H1 (cell line): ENCODE results near the gene FAM90A1.
"Not testable (repeated sequence)": the region's sequence is repeated elsewhere in the genome, so short reads cannot be mapped to it uniquely, and the experiment has no call there.

Experiments
- CTCF ChIP-seq, 3 experiments: IDR thresholded peaks; 1 replicate in 2 of 3; 2 replicates in 1 of 3; pipeline versions ENCODE4 v1.5.1 to v1.6.1; 2011; ENCODE audit warnings: low read length in 3 of 3, mild to moderate bottlenecking in 3 of 3, inconsistent platforms in 2 of 3, low read depth in 1 of 3, moderate library complexity in 1 of 3; ENCODE audit not compliant: insufficient read depth in 1 of 3; ENCODE audit errors: control extremely low read depth in 1 of 3
- POLR2AphosphoS5 ChIP-seq: IDR thresholded peaks from 2 replicates; pipeline ENCODE4 v1.6.1; 2011; ENCODE audit warnings: low read depth, low read length
- RFX5 ChIP-seq: IDR thresholded peaks from 2 replicates; pipeline ENCODE4 v1.6.1; 2011; ENCODE audit warnings: low read depth, low read length, improper control_type of control experiment, borderline replicate concordance

DNA sequence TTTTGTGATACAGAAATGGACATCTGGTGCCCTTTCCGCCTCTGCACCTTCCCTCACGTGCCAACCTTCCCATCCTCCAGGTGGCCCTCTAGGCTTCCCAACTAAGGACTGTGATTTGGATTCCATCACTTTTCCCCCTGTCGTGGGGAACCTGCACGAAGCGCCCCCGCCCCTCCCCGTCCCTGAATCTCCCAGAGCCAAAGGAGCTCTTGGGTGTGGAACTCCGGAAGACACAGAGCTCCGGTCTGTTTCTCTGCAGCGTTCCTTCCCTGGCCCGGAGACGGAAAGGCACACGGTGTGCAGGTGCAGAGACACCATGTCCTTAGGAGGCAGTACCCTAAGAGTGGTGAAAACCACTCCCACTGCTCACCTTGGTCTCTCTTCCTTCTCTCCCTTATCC is 3.8 kb downstream of the FAM90A1 start:
- not testable (repeated sequence) for TF ChIP-seq CTCF (IDR thresholded peaks at IDR 0.05; ENCODE audit: control extremely low read depth in 1 of 3, insufficient read depth in 1 of 3, low read depth in 1 of 3, low read length in 3 of 3); POLR2AphosphoS5; RFX5
